Neural cell (in vitro differentiated cells): ENCODE results near the gene MBD4.

Experiments
- EP300 ChIP-seq: fragments of 450-650 bp; conservative IDR thresholded peaks from 2 replicates; pipeline ENCODE4 v1.6.1; 2014; ENCODE audit warnings: antibody characterized with exemption, mild to moderate bottlenecking, moderate library complexity; ENCODE audit not compliant: poor library complexity, severe bottlenecking
- SMC3 ChIP-seq: fragments of 450-650 bp; conservative IDR thresholded peaks from 2 replicates; pipeline ENCODE4 v1.6.1; 2014; ENCODE audit warnings: antibody characterized with exemption, mild to moderate bottlenecking, moderate library complexity; ENCODE audit not compliant: poor library complexity
- TF ChIP-seq, protein P1 (sequence below): fragments of 450-650 bp; IDR thresholded peaks from 2 replicates; pipeline ENCODE4 v1.5.1; 2014; ENCODE audit warnings: antibody characterized with exemption, mild to moderate bottlenecking, moderate library complexity; ENCODE audit not compliant: poor library complexity, severe bottlenecking

DNA sequence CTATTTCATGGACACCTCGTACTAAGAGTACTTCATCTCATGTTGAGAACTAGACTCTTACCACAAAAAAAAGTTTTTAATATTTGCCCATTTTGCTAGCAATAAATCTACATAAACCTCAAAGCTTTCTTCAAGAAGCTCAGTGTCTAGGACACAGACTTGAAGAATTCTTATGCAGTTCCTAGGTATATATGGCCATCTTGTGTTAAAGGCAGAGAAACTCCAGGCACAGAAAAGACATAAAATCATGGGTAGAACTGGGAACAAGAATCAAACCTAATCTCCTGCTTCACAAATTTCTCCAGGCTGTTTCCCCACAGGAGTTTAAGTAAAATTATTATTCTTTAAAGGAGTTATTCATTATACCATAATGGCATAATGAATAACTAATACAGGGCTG, 4.4 kb downstream of the MBD4 start:
- TF ChIP-seq, protein P1, sequence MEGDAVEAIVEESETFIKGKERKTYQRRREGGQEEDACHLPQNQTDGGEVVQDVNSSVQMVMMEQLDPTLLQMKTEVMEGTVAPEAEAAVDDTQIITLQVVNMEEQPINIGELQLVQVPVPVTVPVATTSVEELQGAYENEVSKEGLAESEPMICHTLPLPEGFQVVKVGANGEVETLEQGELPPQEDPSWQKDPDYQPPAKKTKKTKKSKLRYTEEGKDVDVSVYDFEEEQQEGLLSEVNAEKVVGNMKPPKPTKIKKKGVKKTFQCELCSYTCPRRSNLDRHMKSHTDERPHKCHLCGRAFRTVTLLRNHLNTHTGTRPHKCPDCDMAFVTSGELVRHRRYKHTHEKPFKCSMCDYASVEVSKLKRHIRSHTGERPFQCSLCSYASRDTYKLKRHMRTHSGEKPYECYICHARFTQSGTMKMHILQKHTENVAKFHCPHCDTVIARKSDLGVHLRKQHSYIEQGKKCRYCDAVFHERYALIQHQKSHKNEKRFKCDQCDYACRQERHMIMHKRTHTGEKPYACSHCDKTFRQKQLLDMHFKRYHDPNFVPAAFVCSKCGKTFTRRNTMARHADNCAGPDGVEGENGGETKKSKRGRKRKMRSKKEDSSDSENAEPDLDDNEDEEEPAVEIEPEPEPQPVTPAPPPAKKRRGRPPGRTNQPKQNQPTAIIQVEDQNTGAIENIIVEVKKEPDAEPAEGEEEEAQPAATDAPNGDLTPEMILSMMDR = no peak
- TF ChIP-seq SMC3 (no peak), EP300 (no peak)
